ENCODE data around the gene RTP1. TPM values are rescaled to one million over a fixed set of nuclear protein-coding genes. Genes with fewer than 3 reads are reported as not detected.
"Not testable (repeated sequence)": the region's sequence is repeated elsewhere in the genome, so short reads cannot be mapped to it uniquely, and the experiment has no call there.

RTP1 gene
- total RNA-seq, 1 donor from 2014 or later = not detected

GRCh38 chr3:187227658-187228258 lies 30.5 kb downstream of the RTP1 start:
- H3K27me3 ChIP-seq = no peaks in the 10 kb centered on the region
- peaks cover 0 to 11% of the 10 kb centered on the region in 2 donors for H3K4me1 ChIP-seq
- H3K4me3 ChIP-seq = no peak overlapping the region
- DNase-seq (ENCODE audit: low spot score in 2 of 2) = no peak
- no peak overlapping the region for H3K27ac ChIP-seq
- intact Hi-C loops (cut with DNase I) = loop anchor here (10.0 kb wide), 1 partner anchor 487 kb away; no protein-coding TSS in a partner anchor
- no peaks in the 10 kb centered on the region for H3K36me3 ChIP-seq
- no peak for TF ChIP-seq CTCF (IDR thresholded peaks at IDR 0.05)
- no peaks in the 10 kb centered on the region for H3K9me3 ChIP-seq

GRCh38 chr3:187228740-187229139 lies 31.5 kb downstream of the RTP1 start:
- no peak for DNase-seq (ENCODE audit: low spot score in 2 of 2)
- no peak for TF ChIP-seq CTCF (IDR thresholded peaks at IDR 0.05)
- H3K27me3 ChIP-seq = no peaks in the 10 kb centered on the region
- H3K27ac ChIP-seq = no peak overlapping the region
- H3K4me3 ChIP-seq = no peak overlapping the region
- H3K4me1 ChIP-seq = peaks cover 0 to 11% of the 10 kb centered on the region in 2 donors
- H3K36me3 ChIP-seq = no peaks in the 10 kb centered on the region
- H3K9me3 ChIP-seq = no peaks in the 10 kb centered on the region
- intact Hi-C loops (cut with DNase I) = loop anchor here (10.0 kb wide), 1 partner anchor 486 kb away; no protein-coding TSS in a partner anchor

DNA sequence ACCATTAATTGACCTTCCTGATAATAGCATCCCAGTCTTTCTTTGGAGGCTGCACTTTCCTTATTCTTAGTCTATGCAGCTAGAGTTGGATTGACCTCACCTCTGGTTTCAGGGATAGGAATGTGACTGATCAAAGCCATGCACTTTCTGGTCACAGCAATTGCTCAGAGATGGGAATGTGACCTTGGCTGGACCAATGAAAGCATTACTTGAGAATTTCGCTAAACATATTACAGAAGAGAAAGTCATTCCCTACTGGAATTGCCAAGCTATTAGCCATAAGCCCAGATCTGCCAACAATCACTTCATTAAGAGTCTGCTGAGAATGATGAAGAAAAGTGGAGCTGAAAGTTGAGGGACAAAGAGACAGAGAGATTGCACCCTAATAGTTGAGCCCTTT lies 32.7 kb downstream of the RTP1 start:
- DNase-seq (ENCODE audit: low spot score in 2 of 2) = no peak
- Histone ChIP-seq H3K36me3 (no peaks in the 10 kb centered on the region), H3K4me1 (peaks cover 0 to 11% of the 10 kb centered on the region in 2 donors), H3K27me3 (no peaks in the 10 kb centered on the region), H3K4me3 (no peak overlapping the region), H3K9me3 (no peaks in the 10 kb centered on the region), H3K27ac (no peak overlapping the region)
- TF ChIP-seq CTCF (IDR thresholded peaks at IDR 0.05) = no peak
- intact Hi-C loops (cut with DNase I) = no loop called here

GRCh38 chr3:187236962-187237361 lies 39.7 kb downstream of the RTP1 start:
- Histone ChIP-seq H3K27me3 (no peaks in the 10 kb centered on the region), H3K36me3 (no peaks in the 10 kb centered on the region), H3K4me1 (no peaks in the 10 kb centered on the region), H3K9me3 (no peaks in the 10 kb centered on the region), H3K27ac (no peak overlapping the region), H3K4me3 (no peak overlapping the region)
- DNase-seq (ENCODE audit: low spot score in 2 of 2) = no peak
- intact Hi-C loops (cut with DNase I) = no loop called here
- no peak for TF ChIP-seq CTCF (IDR thresholded peaks at IDR 0.05)

DNA sequence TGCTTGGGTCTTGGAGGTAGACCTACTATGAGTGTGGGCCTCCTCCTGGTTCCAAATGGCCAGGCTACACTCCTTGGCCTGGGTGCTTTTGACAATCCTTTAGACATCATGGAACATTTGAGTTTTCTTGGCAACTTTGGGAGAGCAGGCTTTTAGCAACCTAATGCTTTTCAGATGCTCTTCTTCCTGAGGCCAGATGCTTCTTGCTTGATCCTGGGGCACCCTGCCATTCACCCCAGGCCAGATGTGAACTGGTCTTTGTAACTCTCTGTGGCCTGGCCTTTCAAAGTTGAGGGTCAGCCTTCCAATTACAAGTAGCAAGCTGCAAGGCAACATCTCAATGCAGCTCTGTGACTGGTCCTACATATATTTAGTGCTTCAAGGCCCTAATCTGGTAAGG lies 40.5 kb downstream of the RTP1 start:
- DNase-seq (ENCODE audit: low spot score in 2 of 2) = no peak
- no peak for TF ChIP-seq CTCF (IDR thresholded peaks at IDR 0.05)
- no peaks in the 10 kb centered on the region for H3K9me3 ChIP-seq
- H3K4me3 ChIP-seq = no peak overlapping the region
- H3K27me3 ChIP-seq = no peaks in the 10 kb centered on the region
- H3K27ac ChIP-seq = no peak overlapping the region
- no peaks in the 10 kb centered on the region for H3K36me3 ChIP-seq
- H3K4me1 ChIP-seq = no peaks in the 10 kb centered on the region
- intact Hi-C loops (cut with DNase I) = no loop called here

DNA sequence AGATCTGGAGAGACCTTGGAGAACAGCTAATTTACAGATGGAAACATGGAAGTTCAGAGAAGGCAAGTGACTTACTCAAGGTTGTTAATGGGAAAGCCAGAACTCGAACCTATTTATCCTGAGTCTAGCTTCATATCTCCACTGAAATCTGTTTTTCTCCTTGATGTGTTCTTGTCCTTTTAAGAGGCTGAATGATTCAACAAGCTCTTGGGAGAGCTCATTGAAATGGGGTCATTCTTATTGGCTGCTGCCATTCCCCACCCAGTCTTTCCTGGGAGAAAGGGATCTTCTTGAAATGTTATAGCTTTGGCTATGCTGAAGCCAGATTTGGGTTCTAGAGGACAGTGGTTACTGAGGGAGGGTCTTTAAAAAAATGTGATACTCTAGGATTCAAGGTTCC lies 41.0 kb downstream of the RTP1 start:
- no peaks in the 10 kb centered on the region for H3K36me3 ChIP-seq
- no peaks in the 10 kb centered on the region for H3K27me3 ChIP-seq
- no peak for TF ChIP-seq CTCF (IDR thresholded peaks at IDR 0.05)

DNA sequence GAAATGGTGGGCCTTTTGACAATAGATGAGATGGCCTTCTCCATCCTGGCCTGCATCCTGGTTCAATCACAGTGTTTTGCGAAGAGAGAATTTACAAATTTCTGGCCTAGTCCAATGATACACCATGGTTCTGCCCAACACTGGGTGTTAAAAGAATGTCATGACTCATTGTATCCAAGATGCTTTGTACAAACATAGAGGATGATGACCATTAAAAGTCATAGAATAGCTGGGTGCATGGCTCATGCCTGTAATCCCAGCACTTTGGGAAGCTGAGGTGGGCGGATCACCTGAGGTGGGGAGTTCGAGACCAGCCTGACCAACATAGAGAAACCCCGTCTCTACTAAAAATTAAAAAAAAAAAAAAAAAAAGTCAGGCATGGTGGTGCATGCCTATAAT lies 41.5 kb downstream of the RTP1 start:
- intact Hi-C loops (cut with DNase I); H3K27me3 ChIP-seq; H3K4me1 ChIP-seq; H3K36me3 ChIP-seq; H3K9me3 ChIP-seq; H3K27ac ChIP-seq; H3K4me3 ChIP-seq; DNase-seq (ENCODE audit: low spot score in 2 of 2): not testable (repeated sequence)

More for the DNA sequence above, 41.0 kb downstream of the RTP1 start:
- DNase-seq (ENCODE audit: low spot score in 2 of 2) = no peak
- H3K9me3 ChIP-seq = no peaks in the 10 kb centered on the region
- no peaks in the 10 kb centered on the region for H3K4me1 ChIP-seq
- intact Hi-C loops (cut with DNase I) = no loop called here
- H3K27ac ChIP-seq = no peak overlapping the region
- H3K4me3 ChIP-seq = no peak overlapping the region
